Fibroblast of skin of right quadriceps (primary cell): Measurements from ENCODE around the gene ZFYVE9.
A peak's percentile ranks its signal among the peaks of the same experiment; 100 is the strongest.
"Not testable (repeated sequence)": the region's sequence is repeated elsewhere in the genome, so short reads cannot be mapped to it uniquely, and the experiment has no call there.

Source experiments
- DNase-seq: peaks from one replicate; pipeline ENCODE4 v3.0.0-alpha.2; 2013

Gene ZFYVE9

DNA sequence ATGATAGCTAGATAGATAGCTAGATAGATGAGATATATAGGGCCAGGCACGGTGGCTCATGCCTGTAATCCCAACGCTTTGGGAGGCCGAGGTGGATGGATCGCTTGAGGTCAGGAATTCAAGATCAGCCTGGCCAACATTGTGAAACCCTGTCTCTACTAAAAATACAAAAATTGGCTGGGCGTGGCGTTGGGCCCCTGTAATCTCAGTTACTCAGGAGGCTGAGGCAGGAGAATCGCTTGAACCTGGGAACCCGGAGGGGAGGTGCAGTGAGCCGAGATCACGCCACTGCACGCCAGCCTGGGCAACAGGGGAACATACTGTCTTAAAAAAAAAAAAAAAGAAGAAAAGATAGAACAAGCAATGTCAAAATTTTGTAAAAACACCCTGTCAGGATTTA, 8.6 kb downstream of the ZFYVE9 start:
- not testable (repeated sequence) for DNase-seq

DNA sequence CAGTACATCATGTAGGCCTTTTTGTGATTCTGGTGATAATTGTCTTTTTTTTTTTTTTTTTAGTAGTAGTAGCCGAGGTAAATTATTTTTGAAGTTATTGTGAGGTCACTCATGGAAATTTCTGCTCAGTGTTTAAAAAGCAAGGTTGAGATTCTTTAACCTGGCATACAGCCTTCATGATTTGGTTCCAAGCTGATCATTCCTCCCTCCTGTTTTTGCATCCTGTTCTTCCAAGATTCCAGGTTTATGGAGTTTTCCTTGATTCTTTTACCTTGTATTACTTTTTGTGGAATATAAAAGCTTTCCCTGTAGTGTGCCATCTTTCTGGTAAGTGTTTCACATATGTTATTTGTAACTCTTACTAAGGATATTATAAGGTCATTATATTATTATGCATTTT, 9.1 kb downstream of the ZFYVE9 start:
- no peak for DNase-seq

DNA sequence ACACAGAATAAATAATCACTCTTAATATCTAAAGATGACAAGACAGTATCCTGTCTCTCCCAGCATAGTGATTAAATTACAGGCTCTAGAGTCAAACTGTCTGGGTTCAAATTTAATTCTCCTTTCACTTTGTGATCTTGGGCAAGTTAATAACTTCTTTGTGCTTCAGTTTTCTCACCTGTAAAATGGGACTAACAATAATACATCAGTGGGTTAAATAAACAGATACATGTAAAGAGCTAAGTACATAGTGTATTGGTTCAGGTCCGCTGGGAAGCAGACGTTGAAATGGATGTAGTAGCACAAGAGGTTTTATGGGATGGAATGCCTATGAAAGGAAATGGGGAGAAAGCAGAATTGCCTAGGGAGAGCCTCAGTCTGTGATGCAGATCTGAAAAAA, 10.7 kb downstream of the ZFYVE9 start:
- DNase-seq: no peak

DNA sequence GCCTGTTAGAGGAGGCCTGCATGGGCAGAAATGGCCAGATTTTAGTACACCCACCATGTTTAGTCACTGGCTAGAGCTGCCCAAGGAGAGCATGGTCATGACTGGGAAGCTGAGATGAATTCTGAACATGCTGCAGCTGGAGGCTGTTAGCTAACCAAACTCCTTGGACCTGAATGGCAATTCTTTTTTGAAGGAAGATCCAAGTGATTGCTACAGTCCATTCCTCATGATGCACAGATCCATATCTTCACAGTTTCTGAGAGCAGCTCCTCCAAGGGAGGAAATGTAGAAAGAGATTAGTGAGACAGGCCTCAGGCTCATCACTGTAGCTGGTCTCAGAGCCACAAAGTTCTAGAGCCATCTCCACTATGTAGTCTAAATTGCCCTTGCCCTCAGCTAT, 11.1 kb downstream of the ZFYVE9 start:
- DNase-seq: no peak

DNA sequence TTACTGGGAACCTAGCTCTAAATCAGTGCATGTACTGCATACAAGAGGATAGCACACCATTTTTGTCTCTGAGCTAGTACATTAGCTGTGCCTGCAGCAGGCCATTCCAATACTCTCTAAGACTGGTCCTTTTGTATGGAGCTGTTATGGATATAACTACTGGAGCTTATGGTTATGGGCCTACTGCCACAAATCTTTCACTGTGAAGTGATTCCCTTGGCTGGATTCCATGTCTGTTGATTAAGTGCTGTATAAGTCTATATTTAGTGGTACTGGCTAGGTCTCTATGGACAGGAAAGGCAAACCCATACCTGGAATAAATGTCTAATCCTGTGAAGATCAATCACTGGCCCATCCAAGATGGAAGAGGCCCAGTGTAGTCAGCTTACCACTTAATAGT, 12.0 kb downstream of the ZFYVE9 start:
- DNase-seq: peak; percentile 13

DNA sequence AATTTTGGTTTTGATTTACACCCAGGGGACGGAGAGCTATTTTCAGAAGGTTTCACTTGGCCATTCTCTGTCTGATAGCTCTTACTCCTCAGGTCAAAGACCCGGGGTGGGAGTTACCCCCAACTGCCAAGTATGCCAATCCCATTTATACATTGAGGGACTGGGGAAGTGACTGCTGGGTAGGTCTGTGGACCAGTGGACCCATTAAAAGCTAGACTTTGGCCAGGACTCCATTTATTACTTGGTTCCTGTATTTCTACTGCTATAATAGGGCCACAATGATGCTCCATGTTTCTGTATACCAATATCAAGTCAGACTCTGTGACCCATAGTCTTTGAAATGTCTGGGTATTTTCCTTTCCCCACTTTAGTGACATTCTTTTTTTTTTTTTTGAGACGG, 14.6 kb downstream of the ZFYVE9 start:
- DNase-seq: no peak

DNA sequence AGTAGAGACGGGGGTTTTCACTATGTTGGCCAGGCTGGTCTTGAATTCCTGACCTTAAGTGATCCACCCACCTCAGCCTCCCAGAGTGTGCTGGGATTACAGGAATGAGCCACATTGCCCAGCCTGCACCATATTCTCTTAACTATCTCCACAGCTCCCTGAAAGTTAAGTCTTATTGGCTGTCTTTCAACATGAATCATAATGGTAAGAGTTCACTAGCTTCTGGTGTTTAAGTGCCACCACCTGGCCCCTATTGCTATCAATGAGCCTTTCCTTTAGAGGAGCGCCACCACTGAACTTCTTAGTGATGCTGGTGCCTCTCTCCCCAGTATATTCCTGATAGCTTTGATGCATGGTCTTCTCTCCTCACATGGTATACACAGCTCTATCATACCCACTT, 15.7 kb downstream of the ZFYVE9 start:
- no peak for DNase-seq

DNA sequence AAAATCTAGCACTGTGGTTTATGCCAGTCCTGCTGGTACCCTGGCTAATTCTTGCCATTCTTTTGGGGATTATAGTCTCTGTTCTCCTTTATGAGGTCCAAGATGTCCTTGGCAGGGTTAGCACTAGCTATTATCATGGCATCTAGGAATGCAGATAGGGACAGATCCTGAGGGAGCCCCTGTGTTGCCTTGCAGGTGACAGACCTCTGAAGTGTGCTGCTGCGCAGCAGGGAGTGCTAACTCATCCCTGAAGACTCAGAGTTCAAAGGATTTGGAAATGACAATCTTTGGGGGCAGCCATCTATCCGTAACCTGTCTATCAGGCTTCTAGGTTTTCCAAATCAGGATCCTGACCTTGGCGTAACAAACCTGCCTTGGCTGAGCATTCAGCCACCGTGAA, 16.3 kb downstream of the ZFYVE9 start:
- DNase-seq: no peak

DNA sequence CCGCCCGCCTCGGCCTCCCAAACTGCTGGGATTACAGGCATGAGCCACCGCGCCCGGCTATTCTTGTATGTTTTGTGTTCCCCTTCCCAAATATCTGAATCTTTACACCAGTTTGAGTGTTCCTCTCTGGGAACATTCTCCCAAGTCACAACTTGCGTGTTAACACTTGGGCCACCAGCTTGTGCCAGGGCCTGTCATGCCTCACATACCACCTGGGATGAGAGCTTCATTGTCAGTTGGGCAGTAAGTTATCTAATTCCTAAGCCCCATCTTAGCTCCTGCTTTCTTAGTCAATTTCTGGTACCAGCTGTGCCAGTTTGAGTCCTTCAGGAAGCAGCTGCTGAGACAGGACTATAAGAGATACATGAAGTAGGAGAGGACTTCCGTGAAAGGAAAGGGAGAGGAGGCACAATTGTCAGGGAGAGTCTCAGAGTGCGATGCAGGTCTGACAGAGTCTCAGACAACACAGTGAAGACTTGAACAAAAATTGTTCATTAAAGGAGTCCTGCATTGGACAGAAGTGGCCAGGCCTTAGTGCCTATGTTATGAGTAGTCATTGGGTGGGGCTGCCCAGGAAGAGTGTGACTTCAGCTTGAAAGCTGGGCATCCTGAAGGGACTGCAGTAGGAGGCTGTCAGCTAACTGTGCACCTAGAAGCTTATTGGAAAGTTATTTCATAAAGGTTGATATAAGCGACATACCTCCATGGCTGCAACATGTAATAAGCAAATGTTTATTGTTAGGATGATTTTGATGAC, 17.3 kb downstream of the ZFYVE9 start:
- no peak for DNase-seq

DNA sequence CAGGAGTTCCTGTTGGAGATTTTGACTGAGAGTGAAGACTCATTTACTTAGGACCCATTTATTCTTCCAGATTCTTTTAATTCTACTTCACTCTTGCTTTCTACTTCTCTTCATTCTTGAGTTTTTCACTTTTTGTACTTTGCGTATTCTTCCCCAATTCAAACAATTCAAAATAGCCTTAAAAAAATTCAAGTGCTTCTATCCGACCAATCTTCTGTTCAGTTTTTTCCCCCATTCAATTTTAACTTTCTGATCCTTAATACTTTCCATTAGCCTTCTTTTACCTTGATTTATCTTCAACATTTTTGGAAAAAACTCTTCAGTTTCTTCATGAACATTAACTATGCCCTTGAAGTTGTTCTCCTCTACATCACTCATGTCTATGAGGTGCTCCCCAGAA, 21.1 kb downstream of the ZFYVE9 start:
- DNase-seq: no peak

DNA sequence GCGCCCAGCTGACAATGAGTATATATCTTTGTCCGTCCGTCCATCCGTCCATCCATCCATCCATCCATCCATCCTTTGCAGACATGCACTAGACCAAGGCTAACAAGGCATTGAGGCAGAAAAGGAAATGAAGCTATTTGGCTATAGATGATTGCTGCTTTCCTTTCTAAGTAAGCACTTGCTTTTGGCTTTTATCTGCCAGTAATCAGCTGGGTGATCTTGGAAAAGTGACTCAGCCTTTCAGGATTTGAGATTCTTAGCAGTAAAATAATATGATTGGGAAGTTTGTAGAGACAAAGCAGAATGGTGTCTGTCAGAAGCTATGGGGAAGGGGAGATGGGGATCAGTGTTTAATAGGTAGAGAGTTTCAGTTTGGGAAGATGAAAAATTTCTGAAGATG, 22.7 kb downstream of the ZFYVE9 start:
- DNase-seq: no peak

DNA sequence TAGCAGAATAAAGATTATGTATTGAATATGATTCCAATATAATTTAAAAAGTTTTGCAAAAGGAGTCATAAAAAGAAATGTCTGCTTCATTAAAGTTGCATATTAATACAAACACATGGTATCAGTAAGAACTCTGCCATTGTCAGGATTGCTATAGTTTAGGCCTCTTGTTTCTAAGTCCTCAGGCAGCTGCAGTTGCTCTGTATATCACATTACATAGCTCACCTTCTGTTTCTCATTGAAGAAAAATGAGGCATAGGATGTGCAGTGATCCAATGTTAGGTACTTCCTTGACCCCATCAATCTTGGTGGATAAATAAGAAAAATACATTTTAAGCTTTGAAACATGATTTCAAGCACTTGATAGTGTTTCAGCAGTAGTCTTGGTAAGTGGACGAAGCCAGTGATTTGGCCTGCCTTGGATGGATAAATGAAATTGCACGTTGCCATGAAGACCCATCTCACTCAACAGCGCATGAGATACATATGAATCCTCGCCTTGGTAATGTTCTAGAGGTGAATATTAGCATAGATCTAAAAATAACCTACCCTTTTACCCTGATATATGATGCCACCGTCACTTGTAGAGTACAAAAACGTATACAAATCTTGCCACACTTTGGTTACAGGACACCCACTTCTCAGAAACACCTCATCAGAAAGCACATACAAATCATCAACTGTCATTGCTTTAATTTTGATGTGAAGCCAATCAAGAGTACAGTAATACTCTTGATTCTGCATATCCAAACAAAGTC, 25.3 kb downstream of the ZFYVE9 start:
- no peak for DNase-seq

DNA sequence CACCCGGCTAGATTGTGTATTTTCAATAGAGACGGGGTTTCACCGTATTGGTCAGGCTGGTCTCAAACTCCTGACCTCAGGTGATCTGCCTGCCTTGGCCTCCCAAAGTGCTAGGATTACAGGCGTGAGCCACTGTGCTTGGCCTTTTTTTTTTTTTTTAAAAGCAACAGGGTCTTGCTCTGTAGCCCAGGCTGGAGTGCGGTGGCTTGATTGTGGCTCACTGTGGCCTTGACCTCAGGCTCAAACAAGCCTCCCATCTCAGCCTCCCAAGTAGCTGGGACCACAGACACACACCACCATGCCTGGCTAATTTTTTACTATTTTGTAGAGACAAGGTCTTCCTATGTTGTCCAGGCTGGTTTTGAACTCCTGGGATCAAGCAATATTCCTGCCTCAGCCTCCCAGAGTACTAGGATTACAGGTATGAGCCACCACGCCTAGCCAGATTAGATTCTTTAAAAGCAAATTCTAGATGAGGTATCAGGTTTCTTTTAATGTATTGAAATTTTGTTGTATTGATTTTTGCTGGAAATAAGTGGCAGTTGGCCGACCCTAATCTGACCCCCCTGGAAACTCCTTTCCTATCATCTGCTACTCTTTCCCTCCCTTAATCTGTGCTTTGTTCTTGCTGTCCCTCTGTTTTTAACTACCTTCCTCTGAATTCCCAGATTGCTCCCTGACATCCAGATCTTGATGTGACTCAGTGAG, 26.6 kb downstream of the ZFYVE9 start:
- DNase-seq: no peak

DNA sequence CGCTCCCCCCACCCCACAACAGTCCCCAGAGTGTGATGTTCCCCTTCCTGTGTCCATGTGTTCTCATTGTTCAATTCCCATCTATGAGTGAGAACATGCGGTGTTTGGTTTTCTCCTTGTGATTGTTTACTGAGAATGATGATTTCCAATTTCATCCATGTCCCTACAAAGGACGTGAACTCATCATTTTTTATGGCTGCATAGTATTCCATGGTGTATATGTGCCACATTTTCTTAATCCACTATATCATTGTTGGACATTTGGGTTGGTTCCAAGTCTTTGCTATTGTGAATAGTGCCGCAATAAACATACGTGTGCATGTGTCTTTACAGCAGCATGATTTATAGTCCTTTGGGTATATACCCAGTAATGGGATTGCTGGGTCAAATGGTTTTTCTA, 29.3 kb downstream of the ZFYVE9 start:
- not testable (repeated sequence) for DNase-seq

DNA sequence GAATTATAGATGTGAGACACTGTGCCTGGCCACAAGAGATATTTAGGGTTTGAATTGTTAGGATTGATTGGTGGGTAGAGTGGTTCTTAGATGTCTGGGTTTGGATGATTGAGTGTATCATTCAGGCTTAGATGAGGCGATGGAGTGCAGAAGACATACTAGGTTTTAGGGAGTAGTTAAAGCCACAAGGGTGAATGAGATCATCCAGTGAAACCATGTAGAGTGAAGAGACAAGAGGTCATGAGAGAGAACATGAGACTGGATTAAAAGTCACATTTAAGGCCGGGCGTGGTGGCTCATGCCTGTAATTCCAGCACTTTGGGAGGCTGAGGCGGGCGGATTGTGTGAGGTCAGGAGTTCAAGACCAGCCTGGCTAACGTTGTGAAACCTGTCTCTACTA, 37.2 kb downstream of the ZFYVE9 start:
- DNase-seq: no peak

DNA sequence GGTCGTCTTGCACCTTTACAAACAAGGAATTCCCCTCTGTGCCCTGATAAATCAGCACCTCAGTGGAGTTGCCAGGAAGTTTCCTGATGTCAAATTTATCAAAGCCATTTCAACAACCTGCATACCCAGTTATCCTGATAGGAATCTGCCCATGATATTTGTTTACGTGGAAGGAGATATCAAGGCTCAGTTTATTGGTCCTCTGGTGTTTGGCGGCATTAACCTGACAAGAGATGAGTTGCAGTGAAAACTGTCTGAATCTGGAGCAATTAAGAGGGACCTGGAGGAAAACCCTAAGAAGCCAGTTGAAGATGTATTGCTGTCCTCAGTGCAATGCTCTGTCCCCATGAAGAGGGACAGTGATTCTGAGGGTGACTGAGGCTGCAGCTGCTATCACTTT, 38.3 kb downstream of the ZFYVE9 start:
- no peak for DNase-seq

DNA sequence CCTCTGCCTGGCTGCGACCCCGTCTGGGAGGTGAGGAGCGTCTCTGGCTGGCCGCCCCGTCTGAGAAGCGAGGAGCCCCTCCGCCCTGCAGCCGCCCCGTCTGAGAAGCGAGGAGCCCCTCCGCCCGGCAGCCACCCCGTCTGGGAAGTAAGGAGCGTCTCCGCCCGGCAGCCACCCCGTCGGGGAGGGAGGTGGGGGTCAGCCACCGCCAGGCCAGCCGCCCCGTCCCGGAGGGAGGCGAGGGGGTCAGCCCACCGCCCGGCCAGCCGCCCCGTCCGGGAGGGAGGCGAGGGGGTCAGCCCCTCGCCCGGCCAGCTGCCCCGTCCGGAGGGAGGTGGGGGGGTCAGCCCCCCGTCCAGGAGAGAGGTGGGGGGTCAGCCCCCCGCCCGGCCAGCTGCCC, 39.9 kb downstream of the ZFYVE9 start:
- DNase-seq: not testable (repeated sequence)

DNA sequence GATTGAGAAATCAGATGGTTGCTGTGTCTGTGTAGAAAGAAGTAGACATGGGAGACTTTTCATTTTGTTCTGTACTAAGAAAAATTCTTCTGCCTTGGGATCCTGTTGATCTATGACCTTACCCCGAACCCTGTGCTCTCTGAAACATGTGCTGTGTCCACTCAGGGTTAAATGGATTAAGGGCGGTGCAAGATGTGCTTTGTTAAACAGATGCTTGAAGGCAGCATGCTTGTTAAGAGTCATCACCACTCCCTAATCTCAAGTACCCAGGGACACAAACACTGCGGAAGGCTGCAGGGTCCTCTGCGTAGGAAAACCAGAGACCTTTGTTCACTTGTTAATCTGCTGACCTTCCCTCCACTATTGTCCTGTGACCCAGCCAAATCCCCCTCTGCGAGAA, 40.4 kb downstream of the ZFYVE9 start:
- not testable (repeated sequence) for DNase-seq

DNA sequence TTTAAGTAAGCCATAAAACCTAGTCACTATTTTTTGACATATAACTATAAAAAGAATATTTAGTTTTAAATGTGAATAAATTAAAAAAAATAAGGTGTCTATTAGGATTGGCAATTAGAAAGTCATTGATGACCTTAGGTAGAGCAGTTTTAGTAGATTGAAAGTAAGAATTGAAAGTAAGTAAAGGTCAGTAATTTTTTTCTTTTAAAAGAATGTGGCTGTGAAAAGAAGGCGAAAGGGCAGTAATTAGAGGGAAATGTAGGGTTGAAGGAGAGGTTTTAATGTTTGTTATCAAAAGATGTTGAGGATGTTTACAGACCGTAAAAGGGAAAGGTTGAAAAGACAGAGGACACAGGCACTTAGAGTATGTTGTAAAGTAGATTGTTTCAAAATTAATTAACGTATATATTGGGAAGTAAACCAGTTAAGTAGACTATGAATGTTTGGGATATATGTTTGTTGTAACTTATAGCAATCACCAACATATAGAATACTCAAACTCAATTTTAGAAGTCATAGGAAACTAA, 41.0 kb downstream of the ZFYVE9 start:
- DNase-seq: no peak

DNA sequence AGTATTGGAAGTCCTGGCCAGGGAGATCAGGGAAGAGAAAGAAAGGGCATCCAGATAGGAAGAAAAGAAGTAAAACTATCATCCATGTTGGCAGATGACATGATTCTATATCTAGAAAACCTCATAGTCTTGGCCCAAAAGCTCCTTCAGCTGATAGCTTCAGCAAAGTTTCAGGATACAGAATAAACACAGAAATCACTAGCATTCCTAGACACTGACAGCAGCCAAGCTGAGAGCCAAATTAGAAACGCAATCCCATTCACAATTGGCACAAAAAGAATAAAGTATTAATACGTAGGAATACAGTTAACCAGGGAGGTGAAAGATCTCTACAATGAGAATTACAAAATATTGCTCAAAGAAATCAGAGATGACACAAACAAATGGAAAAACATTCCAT, 44.6 kb downstream of the ZFYVE9 start:
- no peak for DNase-seq

DNA sequence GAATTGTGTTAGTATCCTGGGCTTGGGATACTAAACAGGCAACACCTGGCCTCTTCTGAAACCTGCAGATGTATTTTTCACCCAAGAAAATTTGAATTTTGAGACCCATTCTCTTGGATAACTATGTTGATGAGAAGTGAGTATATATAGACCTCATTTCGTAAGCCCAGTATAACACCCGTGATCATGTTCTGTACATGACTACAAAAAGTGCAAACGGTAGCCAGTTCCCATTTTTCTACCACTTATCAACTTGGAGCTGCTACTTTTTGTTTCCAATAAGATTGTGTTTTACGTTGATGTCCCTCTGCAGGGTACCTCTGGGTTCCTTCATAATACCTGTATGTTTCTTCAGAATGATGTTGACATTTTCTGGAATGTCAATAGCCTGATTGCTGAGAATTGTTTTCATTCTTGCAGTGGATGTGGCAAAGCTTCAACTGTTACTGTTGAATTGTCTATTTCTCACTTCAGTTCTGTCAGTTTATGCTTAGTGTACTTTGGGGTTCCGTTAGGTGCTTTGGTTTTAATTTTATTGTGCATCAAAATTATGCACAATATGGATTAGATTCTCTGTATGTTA, 48.1 kb downstream of the ZFYVE9 start:
- no peak for DNase-seq

DNA sequence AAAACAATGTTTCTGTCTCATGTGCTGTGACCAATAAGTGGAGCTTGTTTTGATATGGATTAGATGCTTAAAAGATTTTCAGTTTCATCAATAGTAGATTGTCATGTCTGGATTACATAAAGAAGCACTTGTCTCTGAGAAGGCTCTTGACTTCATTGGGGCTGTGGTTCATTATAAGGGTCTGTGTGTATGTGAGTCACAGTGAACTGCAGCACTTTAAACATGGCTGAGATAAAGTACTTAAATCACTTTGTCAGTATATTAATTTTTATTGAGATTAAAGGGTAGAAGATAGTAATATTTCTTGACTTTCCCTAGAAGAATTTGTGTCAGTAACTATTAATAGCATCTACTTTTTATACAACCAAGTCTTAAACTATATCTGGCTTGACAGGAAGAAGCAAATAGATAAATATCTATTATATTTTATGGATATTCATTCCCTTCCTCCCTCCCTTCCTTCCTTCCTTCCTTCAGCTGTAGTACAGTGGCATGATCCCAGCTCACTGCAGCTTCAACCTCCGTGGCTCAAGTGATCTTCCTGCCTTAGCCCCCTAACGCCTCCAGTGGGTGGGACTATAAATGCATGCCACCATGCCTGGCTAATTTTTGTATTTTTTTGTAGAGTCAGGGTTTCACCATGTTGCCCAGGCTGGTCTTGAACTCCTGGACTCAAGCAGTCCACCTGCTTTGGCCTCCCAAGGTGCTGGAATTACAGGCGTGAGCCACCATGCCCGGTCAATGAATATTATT, 48.8 kb downstream of the ZFYVE9 start:
- no peak for DNase-seq
